Measurements from ENCODE around the gene CENPT. TPM values are rescaled to one million over a fixed set of nuclear protein-coding genes. Genes with fewer than 3 reads are reported as not detected.
"Not testable (repeated sequence)": the region's sequence is repeated elsewhere in the genome, so short reads cannot be mapped to it uniquely, and the experiment has no call there.

CENPT gene
- total RNA-seq, 4 donors from 2014 or later, result 140 to 311 (median 201) TPM

- H3K9me3 ChIP-seq, result no peaks in the 10 kb centered on the region
- peaks cover 63% of the 10 kb centered on the region for H3K36me3 ChIP-seq
- no peak overlapping the region for H3K27ac ChIP-seq
- H3K27me3 ChIP-seq, result no peaks in the 10 kb centered on the region
- H3K4me1 ChIP-seq, result peaks cover 22% of the 10 kb centered on the region
- 85% methylated on average over 7 of the region's 7 CpGs for WGBS
- no peak for TF ChIP-seq POLR2AphosphoS5 (IDR thresholded peaks at IDR 0.05)
- TF ChIP-seq POLR2A (IDR thresholded peaks at IDR 0.05), result no peak
- TF ChIP-seq CTCF (IDR thresholded peaks at IDR 0.05), result no peak
- TF ChIP-seq EP300 (IDR thresholded peaks at IDR 0.05), result no peak
- no peak overlapping the region for H3K4me3 ChIP-seq
- DNase-seq (ENCODE audit: low spot score in 2 of 2), result no peak
These were observed 22.2 kb upstream of the CENPT start for GRCh38 chr16:67869653-67870052.

- H3K36me3 ChIP-seq, result peaks cover 63% of the 10 kb centered on the region
These were observed 20.8 kb upstream of the CENPT start for GRCh38 chr16:67868290-67868689.

GRCh38 chr16:67865318-67865717, 17.8 kb upstream of the CENPT start:
- Histone ChIP-seq H3K4me1 (peaks cover 37% of the 10 kb centered on the region), H3K27me3 (no peaks in the 10 kb centered on the region), H3K4me3 (no peak overlapping the region), H3K36me3 (peaks cover 53% of the 10 kb centered on the region), H3K9me3 (no peaks in the 10 kb centered on the region), H3K27ac (no peak overlapping the region)
- TF ChIP-seq POLR2AphosphoS5 (IDR thresholded peaks at IDR 0.05) (no peak), EP300 (IDR thresholded peaks at IDR 0.05) (no peak), POLR2A (IDR thresholded peaks at IDR 0.05) (no peak), CTCF (IDR thresholded peaks at IDR 0.05) (no peak)
- 92% methylated on average over 2 of the region's 2 CpGs for WGBS
- DNase-seq (ENCODE audit: low spot score in 2 of 2), result no peak

More at GRCh38 chr16:67868290-67868689, 20.8 kb upstream of the CENPT start:
- Histone ChIP-seq H3K9me3 (no peaks in the 10 kb centered on the region), H3K4me1 (peaks cover 17% of the 10 kb centered on the region), H3K27me3 (no peaks in the 10 kb centered on the region), H3K27ac (no peak overlapping the region), H3K4me3 (no peak overlapping the region)
- TF ChIP-seq POLR2A (IDR thresholded peaks at IDR 0.05), result no peak
- no peak for TF ChIP-seq CTCF (IDR thresholded peaks at IDR 0.05)
- TF ChIP-seq POLR2AphosphoS5 (IDR thresholded peaks at IDR 0.05), result no peak
- TF ChIP-seq EP300 (IDR thresholded peaks at IDR 0.05), result no peak
- 93% methylated on average over 6 of the region's 6 CpGs for WGBS
- no peak for DNase-seq (ENCODE audit: low spot score in 2 of 2)

- peaks cover 46% of the 10 kb centered on the region for H3K36me3 ChIP-seq
- H3K4me1 ChIP-seq, result peaks cover 37% of the 10 kb centered on the region
- H3K27me3 ChIP-seq, result no peaks in the 10 kb centered on the region
- no peak for DNase-seq (ENCODE audit: low spot score in 2 of 2)
- H3K27ac ChIP-seq, result no peak overlapping the region
- no peaks in the 10 kb centered on the region for H3K9me3 ChIP-seq
- WGBS, result 100% methylated on average over 1 of the region's 2 CpGs
- TF ChIP-seq POLR2AphosphoS5 (IDR thresholded peaks at IDR 0.05), result no peak
- no peak for TF ChIP-seq CTCF (IDR thresholded peaks at IDR 0.05)
- H3K4me3 ChIP-seq, result no peak overlapping the region
These were observed 17.1 kb upstream of the CENPT start for GRCh38 chr16:67864594-67864993.

- 100% methylated on average over 2 of the region's 6 CpGs for WGBS
- not testable (repeated sequence) for H3K9me3 ChIP-seq, H3K27me3 ChIP-seq, H3K4me3 ChIP-seq
- Histone ChIP-seq H3K36me3 (peaks cover 40% of the 10 kb centered on the region), H3K27ac (peak overlapping the region; percentile 85), H3K4me1 (peaks cover 38% of the 10 kb centered on the region)
- DNase-seq (ENCODE audit: low spot score in 2 of 2), result peak in 1 of 2 donors; percentile 59
These were observed 16.6 kb upstream of the CENPT start for GRCh38 chr16:67864044-67864443.
